Body of pancreas (tissue), 4 donors: ENCODE data around the gene MRTFA.

Experiments
- CTCF ChIP-seq, 7 experiments: fragments of 450-650 bp in 4 of 7; fragments of 200-600 bp in 3 of 7; sonication (generic) in 3 of 7; IDR thresholded peaks; one replicate each; pipeline ENCODE4 v1.5.1; 2016 to 2019; ENCODE audit warnings: antibody characterized with exemption in 7 of 7
- POLR2A ChIP-seq, 3 donors: fragments of 450-650 bp; IDR thresholded peaks; one replicate each; pipeline ENCODE4 v1.6.1; 2016; ENCODE audit warnings: antibody characterized with exemption in 3 of 3, mild to moderate bottlenecking in 2 of 3

- TF ChIP-seq POLR2A (IDR thresholded peaks at IDR 0.05) (no peak), CTCF (IDR thresholded peaks at IDR 0.05) (no peak)
Measured at GRCh38 chr22:40403651-40404050, 232.9 kb downstream of the MRTFA start.
